ENCODE results near the gene DDX31.

DNA sequence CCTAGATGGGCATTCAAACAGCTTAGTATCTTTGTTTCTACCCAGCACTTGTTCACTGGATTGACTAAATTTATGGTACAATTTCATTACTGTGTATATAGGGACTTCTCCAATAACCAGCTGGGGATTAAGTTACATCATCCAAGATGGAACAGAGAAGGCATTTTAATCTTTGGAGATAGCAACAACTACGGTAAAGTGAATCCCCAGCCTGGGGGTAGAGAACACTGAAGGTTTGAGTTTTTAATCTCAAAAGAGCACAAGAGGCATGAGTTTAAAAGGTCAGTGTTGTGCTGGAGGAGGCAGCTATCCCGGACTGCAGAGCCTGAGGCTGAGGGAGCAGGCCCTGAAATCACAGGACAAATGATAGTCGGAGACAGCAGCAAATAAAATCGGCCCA is 28.6 kb downstream of the DDX31 start:
- TF ChIP-seq SP1 (IDR thresholded peaks at IDR 0.05) (no peak), NFRKB (IDR thresholded peaks at IDR 0.05) (no peak), SUZ12 (IDR thresholded peaks at IDR 0.05) (no peak), PKNOX1 (IDR thresholded peaks at IDR 0.05) (no peak), L3MBTL2 (conservative IDR thresholded peaks at IDR 0.05) (no peak), FOXK2 (IDR thresholded peaks at IDR 0.05) (no peak)

Data from HEK293T (cell line).